Measurements from ENCODE around the gene KIFAP3.
"Not testable (repeated sequence)": the region's sequence is repeated elsewhere in the genome, so short reads cannot be mapped to it uniquely, and the experiment has no call there.

The KIFAP3 gene

DNA sequence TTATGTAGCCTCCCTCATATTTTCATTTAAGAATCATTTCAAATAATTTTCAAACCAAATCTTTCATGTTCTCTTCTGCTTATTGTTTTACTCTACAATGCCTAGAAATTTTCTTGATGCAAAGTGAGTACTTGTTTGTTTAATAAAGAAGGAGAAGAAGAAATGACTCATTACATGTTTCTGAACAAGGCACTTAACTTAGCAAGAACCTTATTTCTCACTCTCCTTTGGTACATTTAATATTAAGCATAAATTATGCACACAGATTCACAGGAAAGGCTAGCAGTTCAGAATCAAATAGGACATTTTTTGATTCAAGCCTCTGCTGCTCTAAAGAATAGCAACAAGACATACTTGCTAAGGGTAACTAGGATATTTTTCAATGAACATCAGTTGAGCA is 189.9 kb downstream of the KIFAP3 start:
- DNase-seq, result no peak

DNA sequence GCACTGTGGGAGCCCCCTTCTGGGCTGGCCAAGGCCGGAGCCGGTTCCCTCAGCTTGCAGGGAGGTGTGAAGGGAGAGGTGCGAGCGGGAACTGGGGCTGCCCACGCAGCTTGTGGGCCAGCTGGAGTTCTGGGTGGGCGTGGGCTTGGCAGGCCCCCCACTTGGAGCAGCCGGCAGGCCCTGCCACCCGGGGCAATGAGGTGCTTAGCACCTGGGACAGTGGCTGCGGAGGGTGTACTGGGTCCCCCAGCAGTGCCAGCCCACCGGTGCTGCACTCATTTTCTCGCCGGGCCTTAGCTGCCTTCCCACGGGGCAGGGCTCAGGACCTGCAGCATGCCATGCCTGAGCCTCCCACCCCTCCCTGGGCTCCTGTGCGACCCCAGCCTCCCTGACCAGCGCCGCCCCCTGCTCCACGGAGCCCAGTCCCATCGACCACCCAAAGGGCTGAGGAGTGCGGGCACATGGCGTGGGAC is 192.4 kb downstream of the KIFAP3 start:
- no peak for DNase-seq

DNA sequence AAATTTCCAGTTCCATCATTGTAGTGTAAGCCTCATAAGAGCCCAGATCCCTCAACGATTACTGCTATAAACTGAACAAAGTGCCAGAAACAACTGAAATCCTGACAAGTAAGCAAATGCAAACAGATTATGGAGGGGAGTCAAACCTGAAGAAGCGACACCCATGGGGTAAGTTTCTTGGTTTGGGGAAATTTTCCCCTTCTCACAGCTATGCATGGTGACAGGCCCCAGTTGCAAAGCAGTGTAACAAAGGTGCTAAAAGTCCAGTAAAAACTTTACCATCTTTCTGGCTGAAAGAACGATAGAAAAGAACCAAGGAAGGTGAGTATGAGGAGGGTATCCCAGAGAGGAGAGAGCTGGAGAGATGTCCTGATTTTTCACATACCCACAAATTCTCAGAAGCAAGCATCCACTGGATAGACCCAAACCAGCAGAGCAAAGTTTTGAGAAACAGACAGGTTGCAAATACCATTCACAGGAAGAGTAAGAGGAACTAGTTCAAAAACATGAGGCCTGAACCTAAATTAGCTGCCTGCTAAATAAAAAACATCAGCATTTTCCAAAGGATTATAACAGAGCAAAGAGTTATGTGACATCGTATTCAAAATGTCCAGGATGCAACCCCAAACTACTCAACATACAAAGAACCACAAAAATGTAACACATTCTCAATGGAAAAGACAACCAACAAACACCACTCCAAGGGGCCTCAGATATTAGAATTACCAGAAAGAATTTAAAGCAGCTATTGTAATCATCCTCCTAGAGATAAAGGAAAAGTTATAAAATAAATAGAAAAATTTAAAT is 195.3 kb downstream of the KIFAP3 start:
- DNase-seq, result no peak

DNA sequence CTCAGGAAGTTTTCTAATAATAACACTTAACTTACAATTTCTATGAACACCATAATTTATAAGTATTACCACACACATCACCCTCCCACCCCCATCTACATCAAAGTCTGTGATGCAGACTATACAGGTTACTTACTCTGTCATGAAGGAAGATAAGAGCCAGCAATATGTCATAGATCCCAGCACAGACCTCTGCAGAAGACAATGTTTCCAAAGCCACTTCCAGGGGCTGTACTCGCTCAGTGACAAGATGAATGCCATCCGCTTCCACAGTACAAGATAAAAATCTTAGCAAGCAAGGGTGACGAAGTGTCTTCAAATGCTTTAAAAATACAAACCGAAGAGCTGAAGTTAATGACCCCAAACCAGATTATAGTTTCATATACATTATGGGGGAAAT is 196.0 kb downstream of the KIFAP3 start:
- DNase-seq, result no peak

DNA sequence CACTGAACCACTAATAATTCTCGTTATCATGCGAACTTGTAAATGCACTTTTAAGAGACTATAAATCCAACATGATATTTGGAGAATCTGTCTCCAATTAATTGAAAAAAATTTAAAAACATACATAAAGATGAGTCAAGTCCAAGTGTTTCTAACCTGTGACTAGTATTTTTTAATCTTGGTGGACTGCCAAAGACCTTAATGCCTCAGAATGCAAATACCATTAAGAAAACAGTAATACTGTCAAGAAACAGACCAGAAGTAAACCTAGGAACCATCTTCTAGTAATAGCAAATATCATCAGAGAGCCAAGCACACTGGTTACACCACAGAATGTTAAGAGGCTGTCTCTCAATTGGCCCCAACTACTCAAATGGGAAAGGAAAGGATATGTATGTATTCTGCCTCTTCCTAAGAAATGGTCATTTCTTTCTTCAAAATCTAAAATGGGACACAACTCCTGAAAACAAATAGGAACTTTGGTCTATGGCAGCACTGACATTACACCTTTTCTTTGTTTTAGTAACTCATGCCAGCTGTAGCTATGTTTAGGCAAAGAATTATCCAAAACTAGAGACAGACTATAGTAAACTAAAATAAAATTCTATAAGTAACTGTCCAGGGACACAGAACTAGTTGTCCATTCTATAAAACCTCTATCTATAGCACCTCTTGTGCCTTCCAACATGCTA is 196.5 kb downstream of the KIFAP3 start:
- no peak for DNase-seq

DNA sequence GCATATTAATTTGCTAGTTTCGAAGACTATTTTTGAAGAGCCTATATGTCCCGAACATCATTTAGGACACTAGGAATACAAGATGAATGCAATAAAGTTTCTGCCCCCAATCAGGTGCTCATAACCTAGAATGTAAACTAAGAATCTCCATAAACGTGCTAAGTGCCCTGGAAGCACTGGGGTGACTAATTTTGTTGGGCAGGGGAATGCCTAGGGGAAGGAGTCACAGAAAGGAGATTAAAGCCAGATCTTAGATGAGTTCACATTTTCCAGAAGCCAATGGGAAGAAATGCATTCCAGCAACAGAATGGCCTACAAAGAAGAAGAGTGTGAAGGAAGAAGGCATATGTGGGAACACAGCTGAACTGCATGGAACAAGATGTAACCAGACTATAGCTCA is 200.3 kb downstream of the KIFAP3 start:
- DNase-seq, result no peak

DNA sequence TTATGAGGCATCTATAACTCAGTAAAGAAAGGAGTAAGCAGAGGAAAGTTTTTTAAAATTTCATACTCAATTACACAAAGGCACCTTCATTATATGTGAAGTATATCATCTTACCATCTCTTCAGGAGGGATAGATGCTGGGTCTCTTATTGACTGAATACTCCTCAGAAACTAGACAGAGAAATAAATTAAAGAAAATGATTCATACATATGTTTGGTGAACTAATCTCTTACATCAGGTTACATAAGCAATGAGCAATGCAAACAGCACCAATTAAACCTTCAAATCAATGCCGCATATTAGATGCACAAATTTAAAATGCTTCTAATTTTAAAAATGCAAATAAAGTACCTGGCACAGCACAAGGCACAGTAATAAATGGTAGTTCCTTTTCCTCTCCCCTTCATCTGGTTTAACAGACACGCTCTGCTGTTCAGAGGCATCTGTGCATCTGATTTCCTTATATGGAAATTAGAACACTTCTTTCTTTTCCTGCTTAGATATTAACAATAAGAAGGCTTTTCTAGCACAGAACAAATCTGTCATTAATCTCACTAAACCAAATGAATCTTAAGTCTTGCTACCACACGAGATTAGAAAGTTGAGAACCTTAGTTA is 200.8 kb downstream of the KIFAP3 start:
- DNase-seq, result no peak

DNA sequence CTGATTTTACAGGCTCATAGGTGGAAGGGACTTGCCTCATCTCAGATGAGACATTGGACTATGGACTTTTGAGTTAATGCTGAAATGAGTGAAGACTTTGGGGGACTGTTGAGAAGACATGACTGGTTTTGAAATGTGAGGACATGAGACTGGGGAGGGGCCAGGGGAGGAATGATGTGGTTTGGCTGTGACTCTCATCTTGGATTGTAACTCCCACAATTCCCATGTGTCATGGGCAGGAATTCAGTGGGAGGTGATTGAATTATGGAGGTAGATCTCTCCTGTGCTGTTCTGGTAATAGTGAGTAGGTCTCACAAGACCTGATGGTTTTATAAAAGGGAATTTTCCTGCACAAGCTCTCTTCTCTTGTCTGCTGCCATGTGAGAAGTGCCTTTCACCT is 201.6 kb downstream of the KIFAP3 start:
- DNase-seq, result no peak

DNA sequence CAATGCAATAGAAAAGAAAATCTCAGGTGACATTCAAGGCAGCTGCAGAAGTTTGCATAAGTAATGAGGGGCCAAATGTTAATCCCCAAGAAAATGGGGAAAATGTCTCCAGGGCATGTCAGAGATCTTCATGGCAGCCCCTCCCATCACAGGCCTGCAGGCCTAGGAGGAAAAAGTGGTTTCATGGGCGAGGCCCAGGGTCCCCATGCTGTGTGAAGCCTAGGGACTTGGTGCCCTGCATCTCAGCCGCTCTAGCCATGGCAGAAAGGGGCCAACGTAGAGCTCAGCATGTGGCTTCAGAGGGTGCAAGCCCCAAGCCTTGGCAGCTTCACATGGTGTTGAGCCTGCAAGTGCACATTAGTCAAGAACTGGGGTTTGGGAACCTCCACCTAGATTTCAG is 202.5 kb downstream of the KIFAP3 start:
- not testable (repeated sequence) for DNase-seq

All from NCI-H1694 treated with DMSO at 0.1 percent for 48 hours (cell line).